ENCODE data around the gene ZSCAN18. TPM values are rescaled to one million over a fixed set of nuclear protein-coding genes. Genes with fewer than 3 reads are reported as not detected.

The ZSCAN18 gene
- total RNA-seq, 1 experiment from 2014 or later: 0.12 TPM

DNA sequence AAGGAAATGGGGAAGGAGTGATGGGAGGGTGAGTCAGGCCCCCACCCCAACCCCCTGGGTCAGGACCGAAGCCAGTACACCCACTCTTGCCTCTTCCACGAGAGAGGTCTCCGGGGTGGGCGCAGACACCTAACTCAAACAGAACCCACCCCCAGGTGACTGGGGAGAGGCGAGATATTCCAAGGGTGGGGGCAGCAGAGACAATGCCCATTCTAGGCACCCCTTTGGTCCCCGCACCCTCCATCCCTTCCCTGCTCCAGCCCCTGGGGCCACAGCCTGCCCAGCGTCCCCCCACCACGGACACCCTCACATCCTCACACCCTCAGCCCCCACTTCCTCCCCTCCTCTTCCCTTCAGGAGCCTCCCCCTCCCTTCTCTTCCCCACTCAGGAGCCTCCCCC lies 682 bp downstream of the ZSCAN18 start:
- RAD21 ChIA-PET (ENCODE audit: low non-redundant PET in 1 of 2, low total read pairs in 2 of 2, uncharacterized antibody in 2 of 2, unreplicated experiment in 2 of 2): no interaction called here
- Histone ChIP-seq H3K27ac (ENCODE audit: low read depth, low read length) (no peak overlapping the region), H3K4me3 (replicated peaks in 1 of 2; ENCODE audit: low read depth in 1 of 2, low read length in 2 of 2) (no peak overlapping the region), H3K9me3 (ENCODE audit: control insufficient read depth in 1 of 2, insufficient read depth in 1 of 2, low read depth in 1 of 2, low read length in 2 of 2) (peaks cover 3 to 13% of the 10 kb centered on the region in 2 experiments; a peak in 2 of 4 replicates), H3K9ac (ENCODE audit: low read length) (no peak overlapping the region), H3K36me3 (ENCODE audit: control insufficient read depth in 1 of 2, insufficient read depth in 2 of 2, low read length in 2 of 2) (no peaks in the 10 kb centered on the region), H4K20me1 (ENCODE audit: insufficient read depth) (no peaks in the 10 kb centered on the region), H3K4me2 (ENCODE audit: low read length) (no peak overlapping the region), H3K79me2 (ENCODE audit: insufficient read depth, low read length) (no peaks in the 10 kb centered on the region), H3K27me3 (ENCODE audit: insufficient read depth, low read length) (no peaks in the 10 kb centered on the region), H3K9me2 (ENCODE audit: insufficient read depth) (no peaks in the 10 kb centered on the region), H2AFZ (ENCODE audit: low read depth, low read length, poor library complexity, severe bottlenecking) (no peak overlapping the region), H3K4me1 (ENCODE audit: control insufficient read depth in 1 of 2, insufficient read depth in 2 of 2, low read length in 2 of 2) (no peaks in the 10 kb centered on the region)
- intact Hi-C loops (cut with micrococcal nuclease): no loop called here
- no peak for TF ChIP-seq POLR2A (IDR thresholded peaks at IDR 0.05; ENCODE audit: borderline replicate concordance, extremely low read depth, insufficient read depth, insufficient read length)
- no peak for TF ChIP-seq ZBTB33 (IDR thresholded peaks at IDR 0.05; ENCODE audit: extremely low read depth, insufficient replicate concordance, low read length)
- TF ChIP-seq, protein P1, sequence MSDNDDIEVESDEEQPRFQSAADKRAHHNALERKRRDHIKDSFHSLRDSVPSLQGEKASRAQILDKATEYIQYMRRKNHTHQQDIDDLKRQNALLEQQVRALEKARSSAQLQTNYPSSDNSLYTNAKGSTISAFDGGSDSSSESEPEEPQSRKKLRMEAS (IDR thresholded peaks at IDR 0.05): no peak
- TF ChIP-seq YY1 (IDR thresholded peaks at IDR 0.05; ENCODE audit: extremely low read depth, insufficient replicate concordance, low read depth, low read length): no peak
- no peak for TF ChIP-seq EZH2phosphoT487 (IDR thresholded peaks at IDR 0.05; ENCODE audit: borderline replicate concordance)
- no peak for TF ChIP-seq REST (IDR thresholded peaks at IDR 0.05; ENCODE audit: low read depth)
- no peak for TF ChIP-seq JUND (IDR thresholded peaks at IDR 0.05)
- no peak for TF ChIP-seq ZNF274 (IDR thresholded peaks at IDR 0.05; ENCODE audit: low read depth, low read length)
- no peak for TF ChIP-seq TCF7L2 (IDR thresholded peaks at IDR 0.05; ENCODE audit: borderline replicate concordance, extremely low read depth, insufficient read depth, insufficient read length)
- no peak for TF ChIP-seq FOSL1 (IDR thresholded peaks at IDR 0.05; ENCODE audit: low read depth)
- TF ChIP-seq SIN3A (IDR thresholded peaks at IDR 0.05; ENCODE audit: low read depth): no peak
- TF ChIP-seq CBX3 (IDR thresholded peaks at IDR 0.05; ENCODE audit: low read depth): no peak
- ATAC-seq (no peak), DNase-seq (ENCODE audit: low read depth, low spot score) (no peak)
- no TSS peak for BruUV-seq (replicated peaks)
- POLR2A ChIA-PET: no interaction called here
- CTCF ChIA-PET: no interaction called here

All from HCT116 (cell line).